Uterus (tissue), 4 donors: ENCODE data around the gene DIP2B. TPM values are rescaled to one million over a fixed set of nuclear protein-coding genes. Genes with fewer than 3 reads are reported as not detected.
A peak's percentile ranks its signal among the peaks of the same experiment; 100 is the strongest.
"Not testable (repeated sequence)": the region's sequence is repeated elsewhere in the genome, so short reads cannot be mapped to it uniquely, and the experiment has no call there.

ENCODE experiments used
- DNase-seq, 2 donors: peaks; one replicate each; pipeline ENCODE4 v3.0.0-alpha.2; 2019 to 2020
- H3K27ac ChIP-seq, 2 donors: fragments of 200-600 bp; sonication (generic); 1 replicate in 1 of 2; 2 replicates in 1 of 2; pipeline ENCODE4 v1.5.1; 2016 to 2018
- H3K27me3 ChIP-seq, 2 donors: fragments of 200-600 bp; sonication (generic); one replicate each; pipeline ENCODE4 v1.5.1; 2018 to 2019; ENCODE audit warnings: control low read depth in 1 of 2
- H3K36me3 ChIP-seq, 2 donors: fragments of 200-600 bp; sonication (generic); one replicate each; pipeline ENCODE4 v1.5.1; 2019; ENCODE audit warnings: control low read depth in 1 of 2
- H3K4me1 ChIP-seq, 2 donors: fragments of 200-600 bp; sonication (generic); one replicate each; pipeline ENCODE4 v1.5.1; 2018 to 2019; ENCODE audit warnings: control low read depth in 1 of 2
- H3K4me3 ChIP-seq, 2 donors: fragments of 200-600 bp; sonication (generic); 1 replicate in 1 of 2; 2 replicates in 1 of 2; pipeline ENCODE4 v1.5.1; 2018 to 2019; ENCODE audit warnings: mild to moderate bottlenecking in 1 of 2
- H3K9me3 ChIP-seq, 2 donors: fragments of 200-600 bp; sonication (generic); one replicate each; pipeline ENCODE4 v1.5.1; 2019; ENCODE audit warnings: control low read depth in 1 of 2
- CTCF ChIP-seq, 4 experiments: fragments of 200-600 bp in 2 of 4; fragments of 450-650 bp in 2 of 4; sonication (generic) in 2 of 4; IDR thresholded peaks; one replicate each; pipeline ENCODE4 v1.5.1; 2016 to 2019; ENCODE audit warnings: antibody characterized with exemption in 4 of 4, mild to moderate bottlenecking in 2 of 4, moderate library complexity in 1 of 4
- POLR2A ChIP-seq, 2 donors: fragments of 450-650 bp; IDR thresholded peaks; one replicate each; pipeline ENCODE4 v1.6.1; 2016; ENCODE audit warnings: antibody characterized with exemption in 2 of 2, mild to moderate bottlenecking in 1 of 2, moderate library complexity in 1 of 2
- intact Hi-C: fragments of 100-400 bp; cut with DNase I; formaldehyde crosslinking; loops from one replicate; pipeline ENCODE4 v1.15.1; 2023; ENCODE audit warnings: low total_unique reads
- total RNA-seq, 4 donors: library from RNA; depleted of rRNA in 3 of 4; stranded (reverse); fragments of >200 nt in 3 of 4; gene quantifications; one replicate each; pipeline versions ENCODE4 v1.1.0 to v1.2.4, GENCODE V29; 2014 to 2023
- donor health status: DM: yes; HTN: yes; CAD: no.

Gene DIP2B
- total RNA-seq, 4 donors from 2014 or later: 5.6 to 47.0 (median 14.9) TPM

GRCh38 chr12:50520416-50521207 is 15.8 kb downstream of the DIP2B start:
- peak overlapping the region; percentile 54 to 70 for H3K27ac ChIP-seq

GRCh38 chr12:50521781-50522180 is 17.0 kb downstream of the DIP2B start:
- H3K27me3 ChIP-seq, H3K4me3 ChIP-seq, intact Hi-C loops, H3K9me3 ChIP-seq, H3K27ac ChIP-seq, DNase-seq, H3K4me1 ChIP-seq, H3K36me3 ChIP-seq: not testable (repeated sequence)

More at GRCh38 chr12:50520416-50521207, 15.8 kb downstream of the DIP2B start:
- peak in 1 of 2 donors; percentile 29 for DNase-seq
- intact Hi-C loops: no loop called here
- H3K4me3 ChIP-seq: no peak overlapping the region
- TF ChIP-seq CTCF (IDR thresholded peaks at IDR 0.05) (no peak), POLR2A (IDR thresholded peaks at IDR 0.05) (no peak)
- no peaks in the 10 kb centered on the region for H3K9me3 ChIP-seq
- H3K36me3 ChIP-seq: no peaks in the 10 kb centered on the region
- no peaks in the 10 kb centered on the region for H3K27me3 ChIP-seq
- H3K4me1 ChIP-seq: no peaks in the 10 kb centered on the region

- TF ChIP-seq CTCF (IDR thresholded peaks at IDR 0.05) (no peak), POLR2A (IDR thresholded peaks at IDR 0.05) (no peak)
- no peak overlapping the region for H3K27ac ChIP-seq
- H3K9me3 ChIP-seq: no peaks in the 10 kb centered on the region
- no peak overlapping the region for H3K4me3 ChIP-seq
- no peaks in the 10 kb centered on the region for H3K27me3 ChIP-seq
- no peaks in the 10 kb centered on the region for H3K4me1 ChIP-seq
- no peak for DNase-seq
- H3K36me3 ChIP-seq: no peaks in the 10 kb centered on the region
- intact Hi-C loops: no loop called here
Observed at GRCh38 chr12:50523772-50524171, 19.0 kb downstream of the DIP2B start.

GRCh38 chr12:50524621-50525020 is 19.8 kb downstream of the DIP2B start:
- no peak for DNase-seq
- H3K27ac ChIP-seq: no peak overlapping the region
- intact Hi-C loops: no loop called here
- H3K36me3 ChIP-seq: no peaks in the 10 kb centered on the region
- no peaks in the 10 kb centered on the region for H3K27me3 ChIP-seq
- H3K9me3 ChIP-seq: no peaks in the 10 kb centered on the region
- H3K4me3 ChIP-seq: no peak overlapping the region
- TF ChIP-seq POLR2A (IDR thresholded peaks at IDR 0.05): no peak
- no peak for TF ChIP-seq CTCF (IDR thresholded peaks at IDR 0.05)
- H3K4me1 ChIP-seq: no peaks in the 10 kb centered on the region

- Histone ChIP-seq H3K9me3 (no peaks in the 10 kb centered on the region), H3K36me3 (no peaks in the 10 kb centered on the region), H3K27ac (no peak overlapping the region), H3K4me1 (no peaks in the 10 kb centered on the region), H3K4me3 (no peak overlapping the region), H3K27me3 (no peaks in the 10 kb centered on the region)
- TF ChIP-seq POLR2A (IDR thresholded peaks at IDR 0.05) (no peak), CTCF (IDR thresholded peaks at IDR 0.05) (no peak)
- no peak for DNase-seq
- intact Hi-C loops: no loop called here
Observed at GRCh38 chr12:50525422-50525821, 20.6 kb downstream of the DIP2B start.
